GM12878 (cell line): Measurements from ENCODE around the gene CNKSR3. TPM values are rescaled to one million over a fixed set of nuclear protein-coding genes. Genes with fewer than 3 reads are reported as not detected.

Experiments used
- ATAC-seq: fragments of 200-7000 bp; cut with Tn5 transposase; 3 replicates; pipeline ENCODE4 v1.9.1; 2020; ENCODE audit warnings: mild to moderate bottlenecking, moderate library complexity
- BruUV-seq: library from RNA; stranded (reverse); fragments of 400-500 nt; replicated peaks from 2 replicates; lab custom pipeline; 2021; lab: Mats Ljungman, UMichigan
- CTCF ChIA-PET: fragments of 300-600 bp; sonication (Branson Sonifier 250); formaldehyde crosslinking; extraction: SDS; loops from one replicate; lab custom pipeline; 2021; ENCODE audit warnings: inconsistent platforms; lab: Yijun Ruan, JAX
- POLR2A ChIA-PET: fragments of 350-600 bp; formaldehyde crosslinking; extraction: SDS; loops from one replicate; lab custom pipeline; 2021; ENCODE audit warnings: inconsistent platforms; lab: Charles Lee
- RAD21 ChIA-PET: fragments of 300-600 bp; sonication (Branson Sonifier 250); formaldehyde crosslinking; loops from one replicate; lab custom pipeline; 2023; ENCODE audit warnings: antibody characterized with exemption; ENCODE audit not compliant: unreplicated experiment; lab: Charles Lee
- SMC1A ChIA-PET: fragments of 300-600 bp; sonication (Branson Sonifier 250); formaldehyde crosslinking; loops from one replicate; lab custom pipeline; 2023; ENCODE audit not compliant: unreplicated experiment, uncharacterized antibody; lab: Charles Lee
- DNase-seq: peaks from one replicate; pipeline ENCODE4 v3.0.0-alpha.2; 2011; ENCODE audit warnings: low read depth, low spot score
- FAIRE-seq: peaks from 3 replicates; lab custom pipeline; 2011; peaks lifted over from hg19 to GRCh38; lab: Jason Lieb, UNC
- H2AFZ ChIP-seq: 2 replicates; pipeline ENCODE4 v1.6.0; 2011; ENCODE audit warnings: low read depth, low read length, control low read depth; ENCODE audit not compliant: control insufficient read depth
- H3K27ac ChIP-seq: 2 replicates; pipeline ENCODE4 v1.5.1; 2011; ENCODE audit warnings: control low read depth; ENCODE audit not compliant: control insufficient read depth, insufficient read depth
- H3K27me3 ChIP-seq, 2 experiments: replicated peaks in 1 of 2; 2 replicates each; pipeline versions ENCODE4 v1.6.0 to v1.6.1; 2011; ENCODE audit warnings: low read length in 1 of 2; ENCODE audit not compliant: control insufficient read depth in 2 of 2, insufficient read depth in 2 of 2
- H3K36me3 ChIP-seq, 2 experiments: 2 replicates each; pipeline ENCODE4 v1.5.1; 2011; ENCODE audit warnings: low read length in 1 of 2; ENCODE audit not compliant: control insufficient read depth in 2 of 2, insufficient read depth in 2 of 2
- H3K4me1 ChIP-seq: 2 replicates; pipeline ENCODE4 v1.6.1; 2011; ENCODE audit warnings: mild to moderate bottlenecking, low read length, moderate library complexity, mixed read lengths; ENCODE audit not compliant: control insufficient read depth, insufficient read depth
- H3K4me2 ChIP-seq: 2 replicates; pipeline ENCODE4 v1.6.0; 2011; ENCODE audit warnings: control low read depth; ENCODE audit not compliant: control insufficient read depth, insufficient read depth
- H3K4me3 ChIP-seq: fragments of 200-600 bp; sonication (generic); 2 replicates; pipeline ENCODE4 v1.5.1; 2016
- H3K79me2 ChIP-seq: 2 replicates; pipeline ENCODE4 v1.6.0; 2011; ENCODE audit warnings: low read length; ENCODE audit not compliant: control insufficient read depth, insufficient read depth
- H3K9ac ChIP-seq: 2 replicates; pipeline ENCODE4 v1.8.0; 2011; ENCODE audit warnings: low read length, control low read depth, mixed read lengths; ENCODE audit not compliant: control insufficient read depth, insufficient read depth
- H3K9me3 ChIP-seq: replicated peaks from 3 replicates; pipeline ENCODE4 v1.5.1; 2011; ENCODE audit warnings: mild to moderate bottlenecking, low read length; ENCODE audit not compliant: control insufficient read depth, insufficient read depth
- H4K20me1 ChIP-seq: 2 replicates; pipeline ENCODE4 v1.6.0; 2011; ENCODE audit not compliant: control insufficient read depth, insufficient read depth
- BRCA1 ChIP-seq: IDR thresholded peaks from 2 replicates; pipeline ENCODE4 v1.6.1; 2011; ENCODE audit warnings: low read depth, low read length, improper control_type of control experiment
- CBX5 ChIP-seq: sonication (generic); IDR thresholded peaks from 2 replicates; pipeline ENCODE4 v1.6.1; 2016; ENCODE audit warnings: low read depth, moderate library complexity, mild to moderate bottlenecking, inconsistent platforms
- CHD4 ChIP-seq: fragments of 200-600 bp; sonication (generic); IDR thresholded peaks from 2 replicates; pipeline ENCODE4 v1.6.1; 2016; ENCODE audit warnings: mild to moderate bottlenecking
- DPF2 ChIP-seq: fragments of 450-650 bp; IDR thresholded peaks from 2 replicates; pipeline ENCODE4 v1.6.1; 2017; ENCODE audit warnings: mild to moderate bottlenecking
- HSF1 ChIP-seq: fragments of 150-350 bp; IDR thresholded peaks from 2 replicates; pipeline ENCODE4 v1.6.1; 2014; ENCODE audit warnings: mild to moderate bottlenecking, low read depth, low read length
- MTA3 ChIP-seq: IDR thresholded peaks from 2 replicates; pipeline ENCODE4 v1.6.1; 2012; ENCODE audit warnings: low read length, inconsistent platforms, borderline replicate concordance
- PBX3 ChIP-seq: IDR thresholded peaks from 2 replicates; pipeline ENCODE4 v1.6.1; 2011; ENCODE audit warnings: mild to moderate bottlenecking, low read depth, low read length, moderate library complexity; ENCODE audit not compliant: insufficient replicate concordance
- RELA ChIP-seq: fragments of 450-650 bp; IDR thresholded peaks from 2 replicates; pipeline ENCODE4 v1.8.0; 2014; ENCODE audit warnings: borderline replicate concordance; ENCODE audit not compliant: partially characterized antibody
- SMAD5 ChIP-seq: IDR thresholded peaks from 2 replicates; pipeline ENCODE4 v1.6.1; 2016; ENCODE audit warnings: antibody characterized with exemption, low read depth
- WGBS: methylation state at CpG from one replicate; pipeline ENCODE4 v1.1.6; 2016; ENCODE audit warnings: low lambda C conversion rate; ENCODE audit not compliant: insufficient replicate concordance, insufficient coverage; ENCODE audit errors: missing lambda C conversion rate; 5-methylcytosine and 5-hydroxymethylcytosine counted together
- in situ Hi-C: fragments of 300-500 bp; cut with MboI; formaldehyde crosslinking; loops from 9 replicates; pipeline ENCODE4 v1.14.3; 2018; ENCODE audit warnings: mixed read lengths
- intact Hi-C: fragments of 100-400 bp; cut with micrococcal nuclease; formaldehyde crosslinking; loops from one replicate; pipeline ENCODE4 v1.14.2; 2022; ENCODE audit not compliant: unreplicated experiment
- polyA plus RNA-seq, 11 experiments: library from polyadenylated mRNA; depleted of rRNA in 4 of 11; unstranded in 6 of 11; stranded (reverse) in 5 of 11; fragments of >200 nt; fragmentation: Nextera tagmentation in 4 of 11; fragmentation: Illumina TruSeq in 1 of 11; extraction: Ambion mirVana in 4 of 11; extraction: Trizol in 1 of 11; gene quantifications; 1 replicate in 1 of 11; 2 replicates in 10 of 11; pipeline versions ENCODE4 v1.2.1 to v1.2.3, GENCODE V29; 2011 to 2016; ENCODE audit warnings: inconsistent platforms in 2 of 11, missing spikeins in 2 of 11, low read depth in 1 of 11
- total RNA-seq, 4 experiments: library from RNA; depleted of rRNA in 3 of 4; stranded (reverse); fragments of >200 nt in 3 of 4; fragmentation: Illumina TruSeq in 1 of 4; extraction: Trizol in 1 of 4; gene quantifications; 2 replicates each; pipeline versions ENCODE4 v1.2.1 to v1.2.3, GENCODE V29; 2013 to 2021
- TF ChIP-seq, protein P1 (sequence below): fragments of 450-650 bp; IDR thresholded peaks from 2 replicates; pipeline ENCODE4 v1.6.1; 2017; ENCODE audit warnings: mild to moderate bottlenecking, moderate library complexity
- TF ChIP-seq, protein P2 (sequence below): IDR thresholded peaks from 2 replicates; pipeline ENCODE4 v1.6.1; 2011; ENCODE audit warnings: borderline replicate concordance, low read depth, mild to moderate bottlenecking, moderate library complexity, mixed read lengths, low read length; ENCODE audit not compliant: insufficient read depth; ENCODE audit errors: extremely low read length

CNKSR3 gene
- total and polyA plus RNA-seq, 10 of the 15 experiments (the other 5 are each of a cell fraction or from before 2014, with no cell fraction given): under 0.01 to 0.48 (median 0.12) TPM; not detected in 2

DNA sequence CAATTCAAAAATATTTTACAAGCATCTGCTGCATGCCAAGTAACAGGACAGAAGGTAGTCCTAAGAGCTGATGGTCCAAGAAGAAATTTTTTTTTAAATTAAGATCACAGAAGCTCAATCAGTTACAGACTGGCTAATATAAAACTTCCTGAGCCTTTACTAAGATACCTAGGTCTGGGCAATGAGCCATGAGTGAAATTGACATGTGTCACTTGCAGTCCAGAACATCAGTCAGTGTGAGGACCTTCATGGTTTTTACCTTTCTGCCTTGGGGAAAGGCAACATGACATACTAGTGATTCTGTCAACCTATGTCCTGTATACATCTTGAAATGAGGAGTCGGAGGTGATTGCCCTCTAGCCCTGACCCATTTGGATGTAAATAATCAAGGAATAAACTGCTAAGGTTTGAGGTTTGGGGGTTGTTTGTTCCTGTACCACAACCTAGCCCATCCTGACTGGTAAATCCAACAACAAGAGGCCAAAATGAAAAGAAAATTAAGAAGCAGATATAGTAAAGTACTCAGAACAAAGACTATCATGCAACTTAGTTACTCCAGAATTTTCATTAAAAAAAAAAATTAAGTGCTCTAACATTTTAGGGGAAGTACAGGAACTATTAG is 70.0 kb downstream of the CNKSR3 start:
- Histone ChIP-seq H3K4me2 (no peak overlapping the region), H3K36me3 (no peaks in the 10 kb centered on the region), H3K4me3 (no peak overlapping the region), H3K27ac (no peak overlapping the region), H3K27me3 (peaks cover 0 to 3% of the 10 kb centered on the region in 2 experiments; a peak in 2 of 4 replicates), H3K4me1 (no peaks in the 10 kb centered on the region), H3K9me3 (no peaks in the 10 kb centered on the region; the same call in 2 of the 3 replicates), H3K9ac (no peak overlapping the region), H2AFZ (no peak overlapping the region), H4K20me1 (no peaks in the 10 kb centered on the region), H3K79me2 (no peaks in the 10 kb centered on the region)
- FAIRE-seq (no peak), ATAC-seq (no peak), DNase-seq (no peak)
- POLR2A ChIA-PET: interaction anchor here (0.6 to 0.7 kb wide), 2 partner anchors 10 to 1287 kb away, joined by 3 read pairs; no protein-coding TSS in a partner anchor
- WGBS: 67% methylated on average over 1 of the region's 1 CpG
- in situ Hi-C loops: no loop called here
- intact Hi-C loops: no loop called here
- TF ChIP-seq DPF2 (no peak), CHD4 (no peak), MTA3 (no peak), HSF1 (no peak), BRCA1 (no peak), RELA (no peak), SMAD5 (no peak), PBX3 (no peak), CBX5 (no peak)
- TF ChIP-seq, protein P1, sequence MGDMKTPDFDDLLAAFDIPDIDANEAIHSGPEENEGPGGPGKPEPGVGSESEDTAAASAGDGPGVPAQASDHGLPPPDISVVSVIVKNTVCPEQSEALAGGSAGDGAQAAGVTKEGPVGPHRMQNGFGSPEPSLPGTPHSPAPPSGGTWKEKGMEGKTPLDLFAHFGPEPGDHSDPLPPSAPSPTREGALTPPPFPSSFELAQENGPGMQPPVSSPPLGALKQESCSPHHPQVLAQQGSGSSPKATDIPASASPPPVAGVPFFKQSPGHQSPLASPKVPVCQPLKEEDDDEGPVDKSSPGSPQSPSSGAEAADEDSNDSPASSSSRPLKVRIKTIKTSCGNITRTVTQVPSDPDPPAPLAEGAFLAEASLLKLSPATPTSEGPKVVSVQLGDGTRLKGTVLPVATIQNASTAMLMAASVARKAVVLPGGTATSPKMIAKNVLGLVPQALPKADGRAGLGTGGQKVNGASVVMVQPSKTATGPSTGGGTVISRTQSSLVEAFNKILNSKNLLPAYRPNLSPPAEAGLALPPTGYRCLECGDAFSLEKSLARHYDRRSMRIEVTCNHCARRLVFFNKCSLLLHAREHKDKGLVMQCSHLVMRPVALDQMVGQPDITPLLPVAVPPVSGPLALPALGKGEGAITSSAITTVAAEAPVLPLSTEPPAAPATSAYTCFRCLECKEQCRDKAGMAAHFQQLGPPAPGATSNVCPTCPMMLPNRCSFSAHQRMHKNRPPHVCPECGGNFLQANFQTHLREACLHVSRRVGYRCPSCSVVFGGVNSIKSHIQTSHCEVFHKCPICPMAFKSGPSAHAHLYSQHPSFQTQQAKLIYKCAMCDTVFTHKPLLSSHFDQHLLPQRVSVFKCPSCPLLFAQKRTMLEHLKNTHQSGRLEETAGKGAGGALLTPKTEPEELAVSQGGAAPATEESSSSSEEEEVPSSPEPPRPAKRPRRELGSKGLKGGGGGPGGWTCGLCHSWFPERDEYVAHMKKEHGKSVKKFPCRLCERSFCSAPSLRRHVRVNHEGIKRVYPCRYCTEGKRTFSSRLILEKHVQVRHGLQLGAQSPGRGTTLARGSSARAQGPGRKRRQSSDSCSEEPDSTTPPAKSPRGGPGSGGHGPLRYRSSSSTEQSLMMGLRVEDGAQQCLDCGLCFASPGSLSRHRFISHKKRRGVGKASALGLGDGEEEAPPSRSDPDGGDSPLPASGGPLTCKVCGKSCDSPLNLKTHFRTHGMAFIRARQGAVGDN: no peak
- TF ChIP-seq, protein P2, sequence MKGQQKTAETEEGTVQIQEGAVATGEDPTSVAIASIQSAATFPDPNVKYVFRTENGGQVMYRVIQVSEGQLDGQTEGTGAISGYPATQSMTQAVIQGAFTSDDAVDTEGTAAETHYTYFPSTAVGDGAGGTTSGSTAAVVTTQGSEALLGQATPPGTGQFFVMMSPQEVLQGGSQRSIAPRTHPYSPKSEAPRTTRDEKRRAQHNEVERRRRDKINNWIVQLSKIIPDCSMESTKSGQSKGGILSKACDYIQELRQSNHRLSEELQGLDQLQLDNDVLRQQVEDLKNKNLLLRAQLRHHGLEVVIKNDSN: no peak
- SMC1A ChIA-PET: interaction anchor here (0.7 kb wide), 1 partner anchor 35 kb away, joined by 3 read pairs; no protein-coding TSS in a partner anchor
- CTCF ChIA-PET: interaction anchor here (1.6 kb wide), 1 partner anchor 49 kb away, joined by 3 read pairs; no protein-coding TSS in a partner anchor
- RAD21 ChIA-PET: no interaction called here
- BruUV-seq: no TSS peak
